HL-60/S4 treated with retinoic acid at 250 ng/mL for 4 days and 3 days (cell line): ENCODE measurements around the gene PDZD2.
"Not testable (repeated sequence)": the region's sequence is repeated elsewhere in the genome, so short reads cannot be mapped to it uniquely, and the experiment has no call there.

Experiments used
- in situ Hi-C: fragments of 300-500 bp; cut with MboI; formaldehyde crosslinking; loops from 2 replicates; pipeline ENCODE4 v1.7.0; 2022; ENCODE audit warnings: low sequenced_read_pairs

The PDZD2 gene

GRCh38 chr5:31764687-31765086 lies 125.8 kb downstream of the PDZD2 start:
- in situ Hi-C loops, result not testable (repeated sequence)

GRCh38 chr5:31767335-31768031 lies 128.6 kb downstream of the PDZD2 start:
- in situ Hi-C loops, result no loop called here

GRCh38 chr5:31768046-31768445 lies 129.1 kb downstream of the PDZD2 start:
- in situ Hi-C loops, result no loop called here

- in situ Hi-C loops, result no loop called here
These were observed 129.9 kb downstream of the PDZD2 start for GRCh38 chr5:31768784-31769183.

GRCh38 chr5:31769530-31769929 lies 130.6 kb downstream of the PDZD2 start:
- in situ Hi-C loops, result no loop called here

- in situ Hi-C loops, result no loop called here
These were observed 131.3 kb downstream of the PDZD2 start for GRCh38 chr5:31770132-31770720.

GRCh38 chr5:31770998-31771397 lies 132.1 kb downstream of the PDZD2 start:
- in situ Hi-C loops, result no loop called here

- in situ Hi-C loops, result no loop called here
These were observed 132.6 kb downstream of the PDZD2 start for GRCh38 chr5:31771500-31771899.

- in situ Hi-C loops, result not testable (repeated sequence)
These were observed 137.4 kb downstream of the PDZD2 start for GRCh38 chr5:31776294-31776693.

- in situ Hi-C loops, result no loop called here
These were observed 138.2 kb downstream of the PDZD2 start for GRCh38 chr5:31776976-31777651.

- in situ Hi-C loops, result no loop called here
These were observed 142.8 kb downstream of the PDZD2 start for GRCh38 chr5:31781772-31782171.

- in situ Hi-C loops, result no loop called here
These were observed 144.2 kb downstream of the PDZD2 start for GRCh38 chr5:31783086-31783645.

- in situ Hi-C loops, result no loop called here
These were observed 144.8 kb downstream of the PDZD2 start for GRCh38 chr5:31783731-31784130.

GRCh38 chr5:31786090-31786631 lies 147.2 kb downstream of the PDZD2 start:
- in situ Hi-C loops, result no loop called here

- in situ Hi-C loops, result no loop called here
These were observed 155.1 kb downstream of the PDZD2 start for GRCh38 chr5:31794009-31794408.

- in situ Hi-C loops, result no loop called here
These were observed 159.2 kb downstream of the PDZD2 start for GRCh38 chr5:31798168-31798567.

GRCh38 chr5:31800351-31800750 lies 161.4 kb downstream of the PDZD2 start:
- in situ Hi-C loops, result no loop called here

GRCh38 chr5:31805785-31806400 lies 167.0 kb downstream of the PDZD2 start:
- in situ Hi-C loops, result no loop called here

- in situ Hi-C loops, result no loop called here
These were observed 167.6 kb downstream of the PDZD2 start for GRCh38 chr5:31806561-31806960.

GRCh38 chr5:31807789-31808540 lies 169.0 kb downstream of the PDZD2 start:
- in situ Hi-C loops, result no loop called here
